Heart right ventricle (tissue), 16 donors: ENCODE results near the gene CANT1. TPM values are rescaled to one million over a fixed set of nuclear protein-coding genes. Genes with fewer than 3 reads are reported as not detected.

ENCODE experiments used
- ATAC-seq, 8 donors: fragments of 200-7000 bp; cut with Tn5 transposase; one replicate each; pipeline ENCODE4 v1.9.1; 2020; ENCODE audit warnings: mild to moderate bottlenecking in 8 of 8, moderate library complexity in 8 of 8, moderate number of reproducible peaks in 1 of 8
- DNase-seq, 2 donors: peaks; one replicate each; pipeline ENCODE4 v3.0.0-alpha.2; 2020
- H3K27ac ChIP-seq, 10 donors: fragments of 200-600 bp; sonication (generic) in 2 of 10; one replicate each; pipeline versions ENCODE4 v1.5.0 to v1.8.0; 2020 to 2022; ENCODE audit warnings: mild to moderate bottlenecking in 3 of 10
- H3K27me3 ChIP-seq, 7 donors: fragments of 200-600 bp; one replicate each; pipeline ENCODE4 v1.8.0; 2021 to 2022; ENCODE audit warnings: mild to moderate bottlenecking in 2 of 7
- H3K36me3 ChIP-seq, 9 donors: fragments of 200-600 bp; sonication (generic) in 1 of 9; one replicate each; pipeline versions ENCODE4 v1.5.0 to v1.8.0; 2020 to 2022; ENCODE audit warnings: mild to moderate bottlenecking in 2 of 9
- H3K4me1 ChIP-seq, 9 donors: fragments of 200-600 bp; sonication (generic) in 1 of 9; one replicate each; pipeline versions ENCODE4 v1.5.0 to v1.8.0; 2020 to 2022; ENCODE audit warnings: mild to moderate bottlenecking in 4 of 9
- H3K4me3 ChIP-seq, 10 donors: fragments of 200-600 bp; sonication (generic) in 2 of 10; one replicate each; pipeline versions ENCODE4 v1.5.0 to v1.8.0; 2020 to 2022; ENCODE audit warnings: mild to moderate bottlenecking in 7 of 10, moderate library complexity in 2 of 10
- H3K9me3 ChIP-seq, 11 donors: fragments of 200-600 bp in 10 of 11; sonication (generic) in 2 of 11; one replicate each; pipeline versions ENCODE4 v1.5.0 to v1.8.0; 2013 to 2022; ENCODE audit warnings: mild to moderate bottlenecking in 2 of 11, control low read depth in 1 of 11, moderate library complexity in 1 of 11
- WGBS, 2 donors: extraction: QIAGEN DNeasy Blood & Tissue Kit; methylation state at CpG; one replicate each; pipeline ENCODE4 v1.1.7; 2013; ENCODE audit warnings: inconsistent platforms in 1 of 2; 5-methylcytosine and 5-hydroxymethylcytosine counted together
- intact Hi-C, 10 donors: fragments of 100-400 bp; cut with DNase I; formaldehyde crosslinking; loops; one replicate each; pipeline versions ENCODE4 v1.11.1 to v1.14.2; 2022
- polyA plus RNA-seq, 2 donors: library from polyadenylated mRNA; stranded (reverse); fragments of 200-250 nt; gene quantifications; one replicate each; pipeline ENCODE4 v1.2.3, GENCODE V29; 2013
- total RNA-seq, 10 donors: library from RNA; stranded (reverse); fragmentation: NEBNext Ultra II Directional in 3 of 10; extraction: Animal tissue kit (Norgen Biotek cat#: 25700) in 3 of 10; gene quantifications; one replicate each; pipeline versions ENCODE4 v1.2.1 to v1.2.4, GENCODE V29; 2021 to 2023
- TF ChIP-seq, protein P1 (sequence below), 9 donors: fragments of 200-600 bp; sonication (generic) in 2 of 9; IDR thresholded peaks; one replicate each; pipeline versions ENCODE4 v1.5.0 to v1.8.0; 2021 to 2022; ENCODE audit warnings: antibody characterized with exemption in 9 of 9, mild to moderate bottlenecking in 5 of 9, moderate library complexity in 1 of 9
- donor health status: Arrhythmogenic right ventricular cardiomyopathy.
- donor health status: ischemic (EF 13 %, LVEDD 7.1; RV severe dilation, severe dysfunction).
- donor health status: healthy with polysubstance abuse.
- donor health status: DM: no; HTN: yes; CAD: no.
- donor health status: DM: no; HTN: no; CAD: no.
- donor health status: ischemic (EF 25% LVEDD 6.9; RV normal size, moderate dysfunction).
- donor health status: ischemic (EF 25% LVEDD 5.7; RV mildly dilated, moderate dysfunction).
- donor health status: healthy.
- donor health status: DM: yes; HTN: yes; CAD: no.
- donor health status: Ischemic cardiomyopathy.
- donor health status: ischemic (EF 35%, LVEDD 5.7; RV mildly dilated, moderate dysfunction).
- donor health status: nonischemic (EF 11% LVEDD 7.7; RV severe dilation, severe dysfunction).
- donor health status: DM: yes; HTN: yes; CAD: no.
- donor health status: PGD.
- donor health status: ischemic (EF 29% LVEDD 5.4; RV normal size, mild dysfunction).
- donor health status: nonischemic (EF 23%, LVEDD 6.1; RV moderate dilation, normal function).

CANT1 gene
- total and polyA plus RNA-seq, 12 donors, result 4.1 to 33.4 (median 23.8) TPM

DNA sequence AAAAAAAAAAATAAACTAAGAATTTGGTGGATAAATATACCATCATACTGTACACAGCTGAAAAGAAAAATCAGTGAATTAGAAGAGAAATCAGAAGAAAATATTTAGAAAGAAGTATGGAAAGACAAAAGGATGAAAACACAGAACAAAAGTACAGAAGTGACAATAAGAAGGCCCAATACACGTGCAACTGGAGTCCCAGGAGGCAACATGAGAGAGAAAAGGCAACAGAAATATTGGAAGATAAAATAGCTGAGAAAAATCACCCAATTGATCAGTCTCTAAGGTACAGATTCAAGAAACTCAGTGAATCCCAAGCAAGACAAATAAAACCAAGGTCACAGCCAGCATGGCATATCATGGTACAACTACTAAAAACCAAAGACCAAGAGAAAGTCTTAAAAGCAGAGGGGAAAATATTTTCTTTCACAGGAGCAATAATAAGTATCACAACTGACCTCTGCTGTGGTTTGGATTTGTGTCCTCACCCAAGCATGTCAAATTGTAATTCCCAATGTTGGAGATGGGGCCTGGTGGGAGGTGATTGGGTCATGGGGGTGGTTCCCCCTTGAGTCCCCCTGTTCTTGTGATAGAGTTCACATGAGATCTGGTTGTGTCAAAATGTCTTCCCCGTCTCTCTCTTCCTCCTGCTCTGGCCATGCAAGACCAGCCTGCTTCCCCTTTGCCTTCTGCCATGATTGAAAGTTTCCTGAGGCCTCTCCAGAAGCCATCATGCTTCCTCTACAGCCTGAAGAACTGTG is 44.8 kb upstream of the CANT1 start:
- Histone ChIP-seq H3K4me1 (peaks cover 0 to 18% (median 0%) of the 10 kb centered on the region in 9 donors), H3K27me3 (no peaks in the 10 kb centered on the region)

DNA sequence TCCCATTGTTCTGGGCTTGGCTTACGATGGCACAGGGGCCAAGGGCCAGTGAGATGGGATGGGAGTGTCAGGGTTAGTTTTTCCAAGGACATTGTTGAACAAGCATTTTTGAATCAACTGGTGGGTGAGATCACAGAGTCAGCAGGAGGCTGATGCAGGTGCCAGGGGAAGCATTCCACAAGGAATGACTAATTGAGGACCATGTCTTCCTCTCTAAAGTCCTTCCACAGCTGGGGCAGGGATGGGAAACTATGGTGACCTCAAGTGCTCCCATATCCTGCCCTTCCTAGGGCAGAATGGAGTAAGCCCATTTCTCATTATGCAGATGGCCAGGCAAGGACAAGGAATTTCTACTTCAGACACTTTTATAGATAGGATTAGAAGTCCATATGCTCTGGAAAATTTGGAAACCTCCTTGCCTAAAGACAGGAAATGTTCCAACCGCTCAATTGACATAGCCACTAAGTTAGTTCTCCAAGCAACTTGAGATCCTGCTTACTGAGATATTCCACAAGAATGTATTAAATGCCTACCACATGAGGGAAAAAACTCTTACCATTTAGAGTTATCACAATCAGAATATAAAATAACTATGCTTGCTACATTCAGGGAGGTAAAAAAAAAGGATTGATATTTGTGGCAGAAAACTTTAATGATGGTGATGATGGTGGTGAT is 43.8 kb upstream of the CANT1 start:
- intact Hi-C loops, result no loop called here
- TF ChIP-seq, protein P1, sequence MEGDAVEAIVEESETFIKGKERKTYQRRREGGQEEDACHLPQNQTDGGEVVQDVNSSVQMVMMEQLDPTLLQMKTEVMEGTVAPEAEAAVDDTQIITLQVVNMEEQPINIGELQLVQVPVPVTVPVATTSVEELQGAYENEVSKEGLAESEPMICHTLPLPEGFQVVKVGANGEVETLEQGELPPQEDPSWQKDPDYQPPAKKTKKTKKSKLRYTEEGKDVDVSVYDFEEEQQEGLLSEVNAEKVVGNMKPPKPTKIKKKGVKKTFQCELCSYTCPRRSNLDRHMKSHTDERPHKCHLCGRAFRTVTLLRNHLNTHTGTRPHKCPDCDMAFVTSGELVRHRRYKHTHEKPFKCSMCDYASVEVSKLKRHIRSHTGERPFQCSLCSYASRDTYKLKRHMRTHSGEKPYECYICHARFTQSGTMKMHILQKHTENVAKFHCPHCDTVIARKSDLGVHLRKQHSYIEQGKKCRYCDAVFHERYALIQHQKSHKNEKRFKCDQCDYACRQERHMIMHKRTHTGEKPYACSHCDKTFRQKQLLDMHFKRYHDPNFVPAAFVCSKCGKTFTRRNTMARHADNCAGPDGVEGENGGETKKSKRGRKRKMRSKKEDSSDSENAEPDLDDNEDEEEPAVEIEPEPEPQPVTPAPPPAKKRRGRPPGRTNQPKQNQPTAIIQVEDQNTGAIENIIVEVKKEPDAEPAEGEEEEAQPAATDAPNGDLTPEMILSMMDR (IDR thresholded peaks at IDR 0.05), result no peak
- ATAC-seq (peak in 5 of 8 donors; percentile 25 to 56 (median 43)), DNase-seq (no peak)
- peaks cover 0 to 23% (median 3%) of the 10 kb centered on the region in 11 donors for H3K9me3 ChIP-seq
- no peak overlapping the region for H3K4me3 ChIP-seq
- 63 to 65% methylated on average over 2 of the region's 2 CpGs for WGBS, 2 donors
- H3K4me1 ChIP-seq, result peaks cover 0 to 24% (median 0%) of the 10 kb centered on the region in 9 donors
- peak overlapping the region in 3 of 10 donors; percentile 21 to 69 (median 67) for H3K27ac ChIP-seq
- H3K36me3 ChIP-seq, result peaks cover 0 to 16% (median 3%) of the 10 kb centered on the region in 9 donors
- H3K27me3 ChIP-seq, result no peaks in the 10 kb centered on the region

More for the DNA sequence above, 44.8 kb upstream of the CANT1 start:
- peaks cover 0 to 10% (median 0%) of the 10 kb centered on the region in 9 donors for H3K36me3 ChIP-seq
- DNase-seq (no peak), ATAC-seq (no peak)
- H3K9me3 ChIP-seq, result peaks cover 0 to 23% (median 3%) of the 10 kb centered on the region in 11 donors
- WGBS, 2 donors, result 79 to 82% methylated on average over 2 of the region's 2 CpGs
- intact Hi-C loops, result no loop called here
- TF ChIP-seq, protein P1 (IDR thresholded peaks at IDR 0.05), result no peak
- no peak overlapping the region for H3K4me3 ChIP-seq
- H3K27ac ChIP-seq, result peak overlapping the region in 9 of 10 donors; percentile 15 to 69 (median 51)

DNA sequence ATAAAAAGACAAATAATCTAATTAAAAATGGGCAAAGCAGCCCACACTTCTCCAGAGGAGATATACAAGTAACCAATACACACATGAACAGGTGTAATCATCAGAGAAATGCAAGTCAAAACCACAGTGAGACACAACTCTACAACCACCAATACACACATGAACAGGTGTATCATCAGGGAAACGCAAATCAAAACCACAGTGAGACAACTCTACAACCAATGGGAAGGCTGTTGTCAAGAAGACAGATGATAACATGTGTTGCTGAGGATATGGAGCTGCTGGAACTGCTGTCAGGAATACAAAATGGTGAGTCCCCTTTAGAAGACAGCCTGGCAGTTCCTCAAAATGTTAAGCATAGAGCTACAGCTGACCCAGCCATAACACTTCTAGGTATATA is 42.6 kb upstream of the CANT1 start:
- WGBS, 2 donors, result 33 to 87% methylated on average over 1 of the region's 1 CpG
- peaks cover 0 to 17% (median 3%) of the 10 kb centered on the region in 11 donors for H3K9me3 ChIP-seq
- peaks cover 6 to 36% (median 8%) of the 10 kb centered on the region in 9 donors for H3K4me1 ChIP-seq
- TF ChIP-seq, protein P1 (IDR thresholded peaks at IDR 0.05), result no peak
- H3K36me3 ChIP-seq, result peaks cover 0 to 24% (median 5%) of the 10 kb centered on the region in 9 donors
- DNase-seq (no peak), ATAC-seq (no peak)
- H3K4me3 ChIP-seq, result no peak overlapping the region
- H3K27ac ChIP-seq, result no peak overlapping the region
- intact Hi-C loops, result no loop called here
- no peaks in the 10 kb centered on the region for H3K27me3 ChIP-seq

DNA sequence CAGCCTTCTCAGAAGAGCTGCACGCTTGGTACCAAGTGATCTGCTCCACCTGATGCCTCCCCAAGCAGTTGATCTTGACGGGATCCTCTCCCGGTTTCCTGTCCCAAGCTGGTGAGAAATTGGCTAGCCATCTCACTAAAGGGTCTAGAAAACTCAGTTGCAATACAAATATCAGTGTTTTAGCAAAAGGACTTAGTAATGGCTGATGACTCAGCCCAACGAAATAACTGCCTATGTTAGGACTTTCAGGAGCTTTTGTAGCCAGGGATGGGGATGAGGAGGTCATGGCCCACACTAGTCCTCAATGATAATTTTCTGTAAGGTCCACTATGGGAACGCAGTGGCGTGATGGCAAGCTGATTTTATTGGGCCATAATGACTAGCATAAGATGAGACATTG is 41.7 kb upstream of the CANT1 start:
- no peak overlapping the region for H3K4me3 ChIP-seq
- peaks cover 12 to 44% (median 15%) of the 10 kb centered on the region in 9 donors for H3K4me1 ChIP-seq
- intact Hi-C loops, result no loop called here
- TF ChIP-seq, protein P1 (IDR thresholded peaks at IDR 0.05), result no peak
- ATAC-seq (no peak), DNase-seq (no peak)
- H3K27ac ChIP-seq, result no peak overlapping the region
- H3K27me3 ChIP-seq, result no peaks in the 10 kb centered on the region
- peaks cover 0 to 24% (median 5%) of the 10 kb centered on the region in 9 donors for H3K36me3 ChIP-seq
- H3K9me3 ChIP-seq, result peaks cover 0 to 17% (median 3%) of the 10 kb centered on the region in 11 donors
- WGBS, 2 donors, result 88% methylated on average over 6 of the region's 6 CpGs
